Activated CD4-positive, CD25-positive, alpha-beta regulatory T cell (primary cell): Measurements from ENCODE around the gene CLIC5.
"Not testable (repeated sequence)": the region's sequence is repeated elsewhere in the genome, so short reads cannot be mapped to it uniquely, and the experiment has no call there.

ENCODE experiments used
- DNase-seq, 4 experiments: peaks; one replicate each; lab custom pipeline; 2025; lab: John Stamatoyannopoulos, UW

CLIC5 gene

GRCh38 chr6:45927421-45928320 lies 88.0 kb downstream of the CLIC5 start:
- no peak for DNase-seq

- not testable (repeated sequence) for DNase-seq
These were observed 89.2 kb downstream of the CLIC5 start for GRCh38 chr6:45926423-45926822.

- DNase-seq = no peak
These were observed 90.8 kb downstream of the CLIC5 start for GRCh38 chr6:45924763-45925342.

- no peak for DNase-seq
These were observed 91.7 kb downstream of the CLIC5 start for GRCh38 chr6:45923831-45924391.

- peak in 1 of 4 experiments; percentile 18 for DNase-seq
These were observed 92.8 kb downstream of the CLIC5 start for GRCh38 chr6:45922728-45923351.

- DNase-seq = no peak
These were observed 93.9 kb downstream of the CLIC5 start for GRCh38 chr6:45921691-45922281.

GRCh38 chr6:45920819-45921511 lies 94.7 kb downstream of the CLIC5 start:
- no peak for DNase-seq

GRCh38 chr6:45917439-45917838 lies 98.2 kb downstream of the CLIC5 start:
- no peak for DNase-seq

- DNase-seq = no peak
These were observed 99.0 kb downstream of the CLIC5 start for GRCh38 chr6:45916692-45917091.

GRCh38 chr6:45915780-45916468 lies 99.7 kb downstream of the CLIC5 start:
- DNase-seq = no peak

GRCh38 chr6:45911691-45912090 lies 104.0 kb downstream of the CLIC5 start:
- no peak for DNase-seq

- DNase-seq = no peak
These were observed 111.7 kb downstream of the CLIC5 start for GRCh38 chr6:45903959-45904358.

GRCh38 chr6:45902984-45903383 lies 112.7 kb downstream of the CLIC5 start:
- DNase-seq = no peak

GRCh38 chr6:45901767-45902650 lies 113.7 kb downstream of the CLIC5 start:
- DNase-seq = no peak

- no peak for DNase-seq
These were observed 114.6 kb downstream of the CLIC5 start for GRCh38 chr6:45900808-45901752.

- no peak for DNase-seq
These were observed 116.0 kb downstream of the CLIC5 start for GRCh38 chr6:45899683-45899946.

- no peak for DNase-seq
These were observed 116.5 kb downstream of the CLIC5 start for GRCh38 chr6:45898941-45899682.

GRCh38 chr6:45896783-45897441 lies 118.7 kb downstream of the CLIC5 start:
- DNase-seq = no peak
